K562 (cell line): ENCODE measurements around the gene ZBTB8B. TPM values are rescaled to one million over a fixed set of nuclear protein-coding genes. Genes with fewer than 3 reads are reported as not detected.

ENCODE experiments used
- ATAC-seq: fragments of 200-7000 bp; cut with Tn5 transposase; 3 replicates; pipeline ENCODE4 v1.9.1; 2020; ENCODE audit warnings: moderate library complexity
- BruUV-seq: library from RNA; stranded (reverse); fragments of 400-500 nt; replicated peaks from 2 replicates; lab custom pipeline; 2021; lab: Mats Ljungman, UMichigan
- CTCF ChIA-PET: fragments of 300-600 bp; formaldehyde crosslinking; extraction: SDS; loops from one replicate; lab custom pipeline; 2021; ENCODE audit warnings: low intra/inter-chr PET ratio; lab: Yijun Ruan, JAX
- POLR2A ChIA-PET: fragments of 300-600, 350-650 bp; sonication (Branson Sonifier 250); formaldehyde crosslinking; extraction: SDS; loops from one replicate; lab custom pipeline; 2021; ENCODE audit warnings: antibody characterized with exemption, inconsistent platforms; lab: Yijun Ruan, JAX
- DNase-seq, 4 experiments: peaks; one replicate each; pipeline versions ENCODE4 v3.0.0 to v3.0.0-alpha.2; 2011 to 2018; ENCODE audit warnings: low spot score in 3 of 4, mixed read lengths in 3 of 4; ENCODE audit errors: extremely low read depth in 1 of 4
- FAIRE-seq: peaks from 2 replicates; lab custom pipeline; 2011; peaks lifted over from hg19 to GRCh38; lab: Jason Lieb, UNC
- H2AFZ ChIP-seq: 2 replicates; pipeline ENCODE4 v1.6.0; 2011; ENCODE audit warnings: low read depth, low read length, control low read depth, inconsistent platforms
- H3K27ac ChIP-seq: fragments of 200-600 bp; 3 replicates; pipeline ENCODE4 v1.8.0; 2011; ENCODE audit warnings: low read depth, mild to moderate bottlenecking, control low read depth, inconsistent platforms, low read length, moderate library complexity, mixed read lengths; ENCODE audit errors: extremely low read depth
- H3K27me3 ChIP-seq, 2 experiments: fragments of 300-600 bp in 1 of 2; 2 replicates in 1 of 2; 3 replicates in 1 of 2; pipeline versions ENCODE4 v1.6.0 to v1.8.0; 2011; ENCODE audit warnings: inconsistent platforms in 2 of 2, low read length in 2 of 2, mild to moderate bottlenecking in 1 of 2, mixed read lengths in 1 of 2, moderate library complexity in 1 of 2; ENCODE audit not compliant: control insufficient read depth in 2 of 2, insufficient read depth in 2 of 2
- H3K36me3 ChIP-seq: fragments of 300-600 bp; 3 replicates; pipeline ENCODE4 v1.8.0; 2011; ENCODE audit warnings: mild to moderate bottlenecking, low read length, inconsistent platforms; ENCODE audit not compliant: control insufficient read depth, insufficient read depth
- H3K4me1 ChIP-seq, 2 experiments: fragments of 200-600 bp in 1 of 2; replicated peaks in 1 of 2; 2 replicates in 1 of 2; 3 replicates in 1 of 2; pipeline versions ENCODE4 v1.5.1 to v1.8.0; 2011; ENCODE audit warnings: inconsistent platforms in 2 of 2, low read length in 2 of 2, mild to moderate bottlenecking in 1 of 2, mixed read lengths in 1 of 2, moderate library complexity in 1 of 2; ENCODE audit not compliant: control insufficient read depth in 2 of 2, insufficient read depth in 2 of 2
- H3K4me2 ChIP-seq: 2 replicates; pipeline ENCODE4 v1.6.1; 2011; ENCODE audit warnings: low read length, control low read depth, inconsistent platforms, mixed read lengths; ENCODE audit not compliant: insufficient read depth
- H3K4me3 ChIP-seq: fragments of 200-600 bp; sonication (generic), shearing (Covaris generic); 2 replicates; pipeline ENCODE4 v1.5.1; 2016; ENCODE audit warnings: control low read depth, inconsistent platforms
- H3K79me2 ChIP-seq: fragments of 200-600 bp; 3 replicates; pipeline ENCODE4 v1.8.0; 2011; ENCODE audit warnings: low read length, inconsistent platforms; ENCODE audit not compliant: control insufficient read depth, insufficient read depth
- H3K9ac ChIP-seq, 2 experiments: 2 replicates each; pipeline versions ENCODE4 v1.6.0 to v1.6.1; 2011; ENCODE audit warnings: low read depth in 2 of 2, low read length in 2 of 2, control low read depth in 1 of 2, inconsistent platforms in 1 of 2, mild to moderate bottlenecking in 1 of 2, mixed read lengths in 1 of 2; ENCODE audit not compliant: insufficient read depth in 1 of 2
- H3K9me1 ChIP-seq: one replicate; pipeline ENCODE4 v1.6.0; 2011; ENCODE audit warnings: inconsistent platforms, mild to moderate bottlenecking, low read length, moderate library complexity; ENCODE audit not compliant: control insufficient read depth, insufficient read depth
- H3K9me3 ChIP-seq: replicated peaks from 2 replicates; pipeline ENCODE4 v1.5.1; 2011; ENCODE audit warnings: low read depth, low read length, inconsistent platforms; ENCODE audit not compliant: control insufficient read depth, insufficient read depth
- H4K20me1 ChIP-seq: replicated peaks from 2 replicates; pipeline ENCODE4 v1.6.1; 2011; ENCODE audit warnings: low read length, inconsistent platforms, mixed read lengths; ENCODE audit not compliant: control insufficient read depth, insufficient read depth
- FOSL1 ChIP-seq: fragments of 200-800 bp; sonication (Bioruptor generic); conservative IDR thresholded peaks from 2 replicates; pipeline ENCODE4 v1.6.1; 2016; ENCODE audit warnings: missing genetic modification characterization, missing compliant biosample characterization
- HDAC6 ChIP-seq: IDR thresholded peaks from 2 replicates; pipeline ENCODE4 v1.6.1; 2012; ENCODE audit warnings: low read depth, mild to moderate bottlenecking, control low read depth, inconsistent platforms, low read length, moderate library complexity
- MTA3 ChIP-seq: fragments of 450-650 bp; formaldehyde crosslinking; IDR thresholded peaks from 2 replicates; pipeline ENCODE4 v1.6.1; 2017; ENCODE audit warnings: mild to moderate bottlenecking, borderline replicate concordance
- NR1H2 ChIP-seq: sonication (generic); formaldehyde crosslinking; IDR thresholded peaks from 2 replicates; pipeline ENCODE4 v1.4.0; 2020; ENCODE audit warnings: mild to moderate bottlenecking, missing genetic modification reagents
- PPARD ChIP-seq: fragments of 250-450 bp; sonication (Bioruptor Pico); IDR thresholded peaks from 2 replicates; pipeline ENCODE4 v1.8.0; 2022; ENCODE audit warnings: inconsistent platforms, mild to moderate bottlenecking, moderate library complexity
- PRMT5 ChIP-seq: sonication (generic); formaldehyde crosslinking; IDR thresholded peaks from 2 replicates; pipeline ENCODE4 v1.5.0; 2020; ENCODE audit warnings: missing genetic modification reagents
- RFX1 ChIP-seq: fragments of 450-650 bp; IDR thresholded peaks from 2 replicates; pipeline ENCODE4 v1.6.1; 2016; ENCODE audit warnings: mild to moderate bottlenecking, moderate library complexity
- RNF2 ChIP-seq: sonication (generic); IDR thresholded peaks from 2 replicates; pipeline ENCODE4 v1.6.1; 2016
- ZKSCAN3 ChIP-seq: fragments of 250-450 bp; sonication (Bioruptor Pico); IDR thresholded peaks from 2 replicates; pipeline ENCODE4 v1.4.0; 2020
- ZNF77 ChIP-seq: fragments of 250-450 bp; sonication (Bioruptor Pico); IDR thresholded peaks from 2 replicates; pipeline ENCODE4 v1.5.0; 2020
- WGBS: fragments of 100-300 bp; shearing (Covaris generic); methylation state at CpG from one replicate; pipeline ENCODE4 v1.1.6; 2016; ENCODE audit warnings: low coverage, mixed read lengths; ENCODE audit not compliant: insufficient coverage; ENCODE audit errors: missing lambda C conversion rate; 5-methylcytosine and 5-hydroxymethylcytosine counted together
- in situ Hi-C: fragments of 300-500 bp; cut with MboI; formaldehyde crosslinking; loops from 4 replicates; pipeline ENCODE4 v1.15.0; 2018; ENCODE audit warnings: inconsistent platforms, mixed read lengths
- intact Hi-C: fragments of 100-400 bp; cut with micrococcal nuclease; formaldehyde crosslinking; loops from 2 replicates; pipeline ENCODE4 v1.14.2; 2022
- polyA plus RNA-seq, 8 experiments: library from polyadenylated mRNA; depleted of rRNA in 4 of 8; stranded (reverse) in 5 of 8; unstranded in 3 of 8; fragments of >200 nt; fragmentation: Nextera tagmentation in 2 of 8; fragmentation: Illumina TruSeq in 1 of 8; extraction: Ambion mirVana in 2 of 8; extraction: Trizol in 1 of 8; gene quantifications; 2 replicates each; pipeline versions ENCODE4 v1.2.1 to v1.2.3, GENCODE V29; 2011 to 2014; ENCODE audit warnings: inconsistent platforms in 1 of 8, missing spikeins in 1 of 8
- total RNA-seq, 7 experiments: library from RNA; depleted of rRNA in 6 of 7; stranded (reverse); fragments of >200 nt in 6 of 7; fragmentation: Illumina TruSeq in 2 of 7; extraction: Trizol in 2 of 7; gene quantifications; 2 replicates each; pipeline versions ENCODE4 v1.2.1 to v1.2.3, GENCODE V29; 2011 to 2021; ENCODE audit warnings: low replicate concordance in 1 of 7
- TF ChIP-seq, protein P1 (sequence below): fragments of 250-450 bp; sonication (Bioruptor Pico); IDR thresholded peaks from 2 replicates; pipeline ENCODE4 v1.6.1; 2021; ENCODE audit warnings: mild to moderate bottlenecking
- TF ChIP-seq, protein P2 (sequence below): sonication (generic); formaldehyde crosslinking; IDR thresholded peaks from 2 replicates; pipeline ENCODE4 v1.8.1; 2023; ENCODE audit warnings: mild to moderate bottlenecking, missing genetic modification reagents
- TF ChIP-seq, protein P3 (sequence below): fragments of 250-450 bp; sonication (Bioruptor Pico); IDR thresholded peaks from 2 replicates; pipeline ENCODE4 v1.5.1; 2021; ENCODE audit warnings: mild to moderate bottlenecking

ZBTB8B gene
- total and polyA plus RNA-seq, 9 of the 15 experiments (the other 6 are each of a cell fraction or from before 2014, with no cell fraction given): not detected

DNA sequence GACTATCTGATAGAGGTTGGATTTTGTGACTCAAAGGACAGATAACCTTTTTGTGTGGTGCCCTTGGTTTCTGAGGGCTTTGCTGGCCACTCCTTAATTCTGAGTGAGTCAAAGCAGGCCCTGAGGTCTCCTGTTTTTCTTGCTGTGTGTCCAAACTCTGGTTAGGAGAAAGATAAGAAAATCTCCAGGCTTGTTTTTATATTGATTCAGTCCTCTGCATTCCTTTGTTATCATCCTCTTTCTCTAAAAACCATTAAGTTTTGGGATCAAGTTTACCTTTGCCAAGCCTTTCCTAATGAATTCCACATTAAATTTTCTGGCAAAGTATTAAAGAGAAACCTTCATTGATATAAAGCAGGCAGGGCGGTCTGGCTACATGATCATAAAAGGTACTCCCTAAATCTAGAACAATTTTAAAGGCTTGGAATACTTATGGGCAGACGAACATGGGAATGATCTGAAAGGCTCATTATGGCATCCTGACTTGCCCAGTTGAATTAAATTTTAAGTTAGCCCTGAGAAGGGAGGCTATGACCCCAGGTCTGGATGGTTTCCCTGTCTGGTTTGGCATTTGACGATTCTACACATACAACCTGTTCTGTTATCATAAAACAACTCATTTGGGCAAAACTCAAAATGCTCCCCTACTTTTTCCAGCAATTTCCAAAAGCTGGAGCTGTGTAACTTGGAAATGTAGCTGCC, 20.8 kb downstream of the ZBTB8B start:
- DNase-seq: no peak

DNA sequence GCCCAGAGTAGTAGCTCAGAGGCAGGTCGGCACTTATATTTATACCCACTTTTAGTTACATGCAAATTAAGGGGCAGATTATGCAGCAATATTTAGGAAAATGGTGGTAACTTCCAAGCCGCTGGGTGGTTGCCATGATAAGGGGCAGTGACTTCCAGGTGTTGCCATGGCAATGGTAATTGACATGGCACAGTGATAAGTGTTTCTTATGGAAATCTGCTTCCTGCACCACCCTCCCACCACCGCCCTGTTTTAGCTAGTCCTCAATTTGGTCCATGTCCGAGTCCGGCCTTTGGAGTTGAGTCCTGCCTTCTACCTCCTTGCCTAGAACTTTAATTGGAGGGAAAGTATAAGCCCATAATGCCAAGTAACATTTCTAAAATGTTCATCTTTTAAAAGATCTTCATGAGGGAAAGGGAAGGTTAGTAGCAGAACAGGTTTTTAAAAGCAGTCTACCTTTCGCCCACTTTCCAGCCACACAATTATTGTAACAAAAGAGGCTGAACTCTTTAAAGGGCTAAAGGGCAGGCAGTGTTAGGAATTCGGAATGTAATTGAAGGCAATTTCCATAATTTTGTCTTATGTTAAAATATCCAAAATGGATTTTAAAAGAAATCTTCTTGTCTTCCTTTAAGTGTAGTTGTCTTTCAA, 21.7 kb downstream of the ZBTB8B start:
- ATAC-seq: no peak
- in situ Hi-C loops: no loop called here
- CTCF ChIA-PET: interaction anchor here (0.6 kb wide), 1 partner anchor 14 kb away, joined by 3 read pairs; no protein-coding TSS in a partner anchor
- no peak for TF ChIP-seq MTA3
- no peak for TF ChIP-seq ZKSCAN3 (CRISPR knock-in tag)
- TF ChIP-seq, protein P1, sequence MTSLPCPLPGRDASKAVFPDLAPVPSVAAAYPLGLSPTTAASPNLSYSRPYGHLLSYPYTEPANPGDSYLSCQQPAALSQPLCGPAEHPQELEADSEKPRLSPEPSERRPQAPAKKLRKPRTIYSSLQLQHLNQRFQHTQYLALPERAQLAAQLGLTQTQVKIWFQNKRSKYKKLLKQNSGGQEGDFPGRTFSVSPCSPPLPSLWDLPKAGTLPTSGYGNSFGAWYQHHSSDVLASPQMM (CRISPR knock-in tag): no peak
- TF ChIP-seq, protein P2, sequence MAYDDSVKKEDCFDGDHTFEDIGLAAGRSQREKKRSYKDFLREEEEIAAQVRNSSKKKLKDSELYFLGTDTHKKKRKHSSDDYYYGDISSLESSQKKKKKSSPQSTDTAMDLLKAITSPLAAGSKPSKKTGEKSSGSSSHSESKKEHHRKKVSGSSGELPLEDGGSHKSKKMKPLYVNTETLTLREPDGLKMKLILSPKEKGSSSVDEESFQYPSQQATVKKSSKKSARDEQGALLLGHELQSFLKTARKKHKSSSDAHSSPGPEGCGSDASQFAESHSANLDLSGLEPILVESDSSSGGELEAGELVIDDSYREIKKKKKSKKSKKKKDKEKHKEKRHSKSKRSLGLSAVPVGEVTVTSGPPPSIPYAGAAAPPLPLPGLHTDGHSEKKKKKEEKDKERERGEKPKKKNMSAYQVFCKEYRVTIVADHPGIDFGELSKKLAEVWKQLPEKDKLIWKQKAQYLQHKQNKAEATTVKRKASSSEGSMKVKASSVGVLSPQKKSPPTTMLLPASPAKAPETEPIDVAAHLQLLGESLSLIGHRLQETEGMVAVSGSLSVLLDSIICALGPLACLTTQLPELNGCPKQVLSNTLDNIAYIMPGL (CRISPR knock-in tag): no peak
- TF ChIP-seq, protein P3, sequence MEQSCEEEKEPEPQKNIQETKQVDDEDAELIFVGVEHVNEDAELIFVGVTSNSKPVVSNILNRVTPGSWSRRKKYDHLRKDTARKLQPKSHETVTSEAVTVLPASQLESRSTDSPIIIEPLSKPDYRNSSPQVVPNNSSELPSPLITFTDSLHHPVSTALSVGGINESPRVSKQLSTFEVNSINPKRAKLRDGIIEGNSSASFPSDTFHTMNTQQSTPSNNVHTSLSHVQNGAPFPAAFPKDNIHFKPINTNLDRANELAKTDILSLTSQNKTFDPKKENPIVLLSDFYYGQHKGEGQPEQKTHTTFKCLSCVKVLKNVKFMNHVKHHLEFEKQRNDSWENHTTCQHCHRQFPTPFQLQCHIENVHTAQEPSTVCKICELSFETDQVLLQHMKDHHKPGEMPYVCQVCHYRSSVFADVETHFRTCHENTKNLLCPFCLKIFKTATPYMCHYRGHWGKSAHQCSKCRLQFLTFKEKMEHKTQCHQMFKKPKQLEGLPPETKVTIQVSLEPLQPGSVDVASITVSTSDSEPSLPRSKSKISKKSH (CRISPR knock-in tag): no peak
- no peak for TF ChIP-seq PRMT5 (CRISPR knock-in tag)
- TF ChIP-seq RNF2: no peak
- no peak for TF ChIP-seq HDAC6
- TF ChIP-seq PPARD (CRISPR knock-in tag): no peak
- no peak for TF ChIP-seq NR1H2
- TF ChIP-seq RFX1: peak; percentile 81

More for the DNA sequence above, 20.8 kb downstream of the ZBTB8B start:
- intact Hi-C loops: no loop called here
- no peaks in the 10 kb centered on the region for H3K79me2 ChIP-seq
- POLR2A ChIA-PET: no interaction called here
- H4K20me1 ChIP-seq: no peaks in the 10 kb centered on the region
- no peak overlapping the region for H3K4me3 ChIP-seq
- H3K4me1 ChIP-seq: no peaks in the 10 kb centered on the region
- FAIRE-seq: no peak
- in situ Hi-C loops: no loop called here
- no peaks in the 10 kb centered on the region for H3K9me3 ChIP-seq
- no TSS peak for BruUV-seq
- H3K27ac ChIP-seq: no peak overlapping the region
- H3K27me3 ChIP-seq: peaks cover 36 to 37% of the 10 kb centered on the region in 2 experiments; a peak in 4 of 5 replicates
- H3K4me2 ChIP-seq: no peak overlapping the region
- H3K9ac ChIP-seq: no peak overlapping the region
- no peaks in the 10 kb centered on the region for H3K9me1 ChIP-seq
- ATAC-seq: no peak
- TF ChIP-seq FOSL1 (tag) (peak; percentile 28; the same call in 1 of the 2 replicates), ZNF77 (CRISPR knock-in tag) (no peak)
- no peak overlapping the region for H2AFZ ChIP-seq
- CTCF ChIA-PET: no interaction called here
- WGBS: 1% methylated on average over 3 of the region's 3 CpGs
- H3K36me3 ChIP-seq: no peaks in the 10 kb centered on the region

More for the DNA sequence above, 21.7 kb downstream of the ZBTB8B start:
- H3K9me3 ChIP-seq: no peaks in the 10 kb centered on the region
- H4K20me1 ChIP-seq: no peaks in the 10 kb centered on the region
- intact Hi-C loops: no loop called here
- no peak overlapping the region for H3K27ac ChIP-seq
- H3K36me3 ChIP-seq: no peaks in the 10 kb centered on the region
- H3K4me2 ChIP-seq: no peak overlapping the region
- no TSS peak for BruUV-seq
- peaks cover 38 to 39% of the 10 kb centered on the region in 2 experiments for H3K27me3 ChIP-seq
- H2AFZ ChIP-seq: no peak overlapping the region
- H3K9ac ChIP-seq: no peak overlapping the region
- DNase-seq (no peak), FAIRE-seq (no peak)
- no peaks in the 10 kb centered on the region for H3K79me2 ChIP-seq
- H3K9me1 ChIP-seq: no peaks in the 10 kb centered on the region
- POLR2A ChIA-PET: interaction anchor here (1.1 kb wide), 1 partner anchor 10 kb away, joined by 3 read pairs; no protein-coding TSS in a partner anchor
- no peaks in the 10 kb centered on the region for H3K4me1 ChIP-seq
- no peak overlapping the region for H3K4me3 ChIP-seq
- 9% methylated on average over 7 of the region's 7 CpGs for WGBS
